ENCODE data around the gene BRMS1L. TPM values are rescaled to one million over a fixed set of nuclear protein-coding genes. Genes with fewer than 3 reads are reported as not detected.
"Not testable (repeated sequence)": the region's sequence is repeated elsewhere in the genome, so short reads cannot be mapped to it uniquely, and the experiment has no call there.

The BRMS1L gene
- total RNA-seq, 1 experiment from 2014 or later = 8.0 TPM

GRCh38 chr14:35821564-35822411, 4.3 kb upstream of the BRMS1L start:
- Histone ChIP-seq H3K79me2 (ENCODE audit: low read depth) (no peaks in the 10 kb centered on the region), H3F3A (ENCODE audit: insufficient read depth, low read depth) (no peaks in the 10 kb centered on the region), H3K27me3 (ENCODE audit: insufficient read depth, low read depth) (no peaks in the 10 kb centered on the region), H3K9me2 (ENCODE audit: insufficient read depth) (no peaks in the 10 kb centered on the region), H3K27ac (no peak overlapping the region), H4K20me1 (ENCODE audit: insufficient read depth) (no peaks in the 10 kb centered on the region), H3K9me3 (ENCODE audit: insufficient read depth, low read depth) (no peaks in the 10 kb centered on the region), H3K4me2 (no peak overlapping the region), H3K36me3 (ENCODE audit: low read depth) (no peaks in the 10 kb centered on the region), H3K4me1 (replicated peaks; ENCODE audit: insufficient read depth) (no peaks in the 10 kb centered on the region), H2AFZ (no peak overlapping the region), H3K4me3 (no peak overlapping the region)
- intact Hi-C loops (cut with micrococcal nuclease; ENCODE audit: unreplicated experiment) = no loop called here
- CTCF ChIA-PET = interaction anchor here (0.6 kb wide), 2 partner anchors 514 to 762 kb away, joined by 3 read pairs; no protein-coding TSS in a partner anchor
- POLR2A ChIA-PET (ENCODE audit: unreplicated experiment) = interaction anchor here (0.7 kb wide), 1 partner anchor 248 kb away, joined by 5 read pairs; no protein-coding TSS in a partner anchor
- BruUV-seq (replicated peaks) = no TSS peak
- DNase-seq = peak in 1 of 2 experiments; percentile 3
- TF ChIP-seq CTCF (conservative IDR thresholded peaks at IDR 0.05) (peak; percentile 76), EZH2 (IDR thresholded peaks at IDR 0.05; ENCODE audit: low read depth) (no peak)

GRCh38 chr14:35822501-35822900, 3.6 kb upstream of the BRMS1L start:
- Histone ChIP-seq H3K4me3 (no peak overlapping the region), H4K20me1 (ENCODE audit: insufficient read depth) (no peaks in the 10 kb centered on the region), H3K9me2 (ENCODE audit: insufficient read depth) (no peaks in the 10 kb centered on the region), H3K27ac (no peak overlapping the region), H3F3A (ENCODE audit: insufficient read depth, low read depth) (no peaks in the 10 kb centered on the region), H3K4me1 (replicated peaks; ENCODE audit: insufficient read depth) (peaks cover 4% of the 10 kb centered on the region), H3K27me3 (ENCODE audit: insufficient read depth, low read depth) (no peaks in the 10 kb centered on the region), H2AFZ (no peak overlapping the region), H3K36me3 (ENCODE audit: low read depth) (no peaks in the 10 kb centered on the region), H3K9me3 (ENCODE audit: insufficient read depth, low read depth) (no peaks in the 10 kb centered on the region), H3K4me2 (no peak overlapping the region), H3K79me2 (ENCODE audit: low read depth) (peaks cover 7% of the 10 kb centered on the region)
- no TSS peak for BruUV-seq (replicated peaks)
- TF ChIP-seq EZH2 (IDR thresholded peaks at IDR 0.05; ENCODE audit: low read depth) (no peak), CTCF (conservative IDR thresholded peaks at IDR 0.05) (no peak)
- POLR2A ChIA-PET (ENCODE audit: unreplicated experiment) = no interaction called here
- CTCF ChIA-PET = no interaction called here
- intact Hi-C loops (cut with micrococcal nuclease; ENCODE audit: unreplicated experiment) = no loop called here
- no peak for DNase-seq

GRCh38 chr14:35824446-35825165, 1.5 kb upstream of the BRMS1L start:
- H3K4me1 ChIP-seq (replicated peaks; ENCODE audit: insufficient read depth); H3K9me3 ChIP-seq (ENCODE audit: insufficient read depth, low read depth); CTCF ChIA-PET; H3K27me3 ChIP-seq (ENCODE audit: insufficient read depth, low read depth); H3K36me3 ChIP-seq (ENCODE audit: low read depth); DNase-seq; POLR2A ChIA-PET (ENCODE audit: unreplicated experiment); BruUV-seq (replicated peaks); H3K27ac ChIP-seq; H3K9me2 ChIP-seq (ENCODE audit: insufficient read depth); H2AFZ ChIP-seq; H4K20me1 ChIP-seq (ENCODE audit: insufficient read depth); H3K4me2 ChIP-seq; H3K4me3 ChIP-seq; H3F3A ChIP-seq (ENCODE audit: insufficient read depth, low read depth): not testable (repeated sequence)
- intact Hi-C loops (cut with micrococcal nuclease; ENCODE audit: unreplicated experiment) = loop anchor here (5.0 kb wide), 2 partner anchors 243 to 777 kb away; partner anchors contain the start of gene FAM177A1
- peaks cover 14% of the 10 kb centered on the region for H3K79me2 ChIP-seq (ENCODE audit: low read depth)

Data from PC-9 (cell line).